Measurements from ENCODE around the gene STOML1.

DNA sequence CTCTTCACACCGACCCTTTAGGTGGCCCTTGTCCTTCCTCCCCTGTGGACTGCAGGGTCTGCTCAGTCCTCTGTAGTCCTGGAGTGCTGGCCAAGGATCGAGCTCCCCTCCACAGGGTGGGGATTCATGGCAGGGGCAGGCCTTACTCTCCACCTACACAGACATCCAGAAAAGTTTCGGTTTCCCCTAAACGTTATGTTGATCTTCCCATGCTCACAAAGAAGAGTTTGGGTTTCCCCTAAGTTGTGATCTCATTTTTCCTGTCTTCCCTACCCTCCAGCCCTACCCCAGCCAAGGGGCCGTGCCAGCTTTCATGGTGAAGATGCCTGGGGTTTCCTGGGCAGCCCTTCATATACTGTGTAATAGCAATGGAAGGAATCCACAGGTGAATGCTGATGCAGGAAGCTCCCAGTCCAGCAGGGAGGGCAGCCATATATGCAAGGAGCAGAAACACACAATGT is 10.3 kb downstream of the STOML1 start:
- TF ChIP-seq ZFX (CRISPR knock-in tag; IDR thresholded peaks at IDR 0.05) (no peak), NFYB (IDR thresholded peaks at IDR 0.05; ENCODE audit: extremely low read depth, insufficient read length) (no peak), CHD1 (IDR thresholded peaks at IDR 0.05; ENCODE audit: low read length) (no peak), CREB1 (IDR thresholded peaks at IDR 0.05) (no peak), CREB1 (CRISPR knock-in tag; IDR thresholded peaks at IDR 0.05) (no peak), NR2C1 (IDR thresholded peaks at IDR 0.05) (no peak), NR2C1 (tag; IDR thresholded peaks at IDR 0.05) (no peak), ZNF232 (CRISPR knock-in tag; IDR thresholded peaks at IDR 0.05) (no peak), SIN3A (IDR thresholded peaks at IDR 0.05; ENCODE audit: borderline replicate concordance in 2 of 2, control insufficient read depth in 1 of 2, low read depth in 2 of 2, low read length in 2 of 2) (no peak), ATF1 (CRISPR knock-in tag; IDR thresholded peaks at IDR 0.05) (no peak), ATF1 (tag; IDR thresholded peaks at IDR 0.05) (no peak), EGR1 (conservative IDR thresholded peaks at IDR 0.05) (no peak)
- TF ChIP-seq, protein P1, sequence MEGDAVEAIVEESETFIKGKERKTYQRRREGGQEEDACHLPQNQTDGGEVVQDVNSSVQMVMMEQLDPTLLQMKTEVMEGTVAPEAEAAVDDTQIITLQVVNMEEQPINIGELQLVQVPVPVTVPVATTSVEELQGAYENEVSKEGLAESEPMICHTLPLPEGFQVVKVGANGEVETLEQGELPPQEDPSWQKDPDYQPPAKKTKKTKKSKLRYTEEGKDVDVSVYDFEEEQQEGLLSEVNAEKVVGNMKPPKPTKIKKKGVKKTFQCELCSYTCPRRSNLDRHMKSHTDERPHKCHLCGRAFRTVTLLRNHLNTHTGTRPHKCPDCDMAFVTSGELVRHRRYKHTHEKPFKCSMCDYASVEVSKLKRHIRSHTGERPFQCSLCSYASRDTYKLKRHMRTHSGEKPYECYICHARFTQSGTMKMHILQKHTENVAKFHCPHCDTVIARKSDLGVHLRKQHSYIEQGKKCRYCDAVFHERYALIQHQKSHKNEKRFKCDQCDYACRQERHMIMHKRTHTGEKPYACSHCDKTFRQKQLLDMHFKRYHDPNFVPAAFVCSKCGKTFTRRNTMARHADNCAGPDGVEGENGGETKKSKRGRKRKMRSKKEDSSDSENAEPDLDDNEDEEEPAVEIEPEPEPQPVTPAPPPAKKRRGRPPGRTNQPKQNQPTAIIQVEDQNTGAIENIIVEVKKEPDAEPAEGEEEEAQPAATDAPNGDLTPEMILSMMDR (IDR thresholded peaks at IDR 0.05 in 2 of 3, conservative IDR thresholded peaks at IDR 0.05 in 1 of 3; ENCODE audit: insufficient read depth in 2 of 3, low read depth in 1 of 3, low read length in 3 of 3) = no peak
- TF ChIP-seq, protein P2, sequence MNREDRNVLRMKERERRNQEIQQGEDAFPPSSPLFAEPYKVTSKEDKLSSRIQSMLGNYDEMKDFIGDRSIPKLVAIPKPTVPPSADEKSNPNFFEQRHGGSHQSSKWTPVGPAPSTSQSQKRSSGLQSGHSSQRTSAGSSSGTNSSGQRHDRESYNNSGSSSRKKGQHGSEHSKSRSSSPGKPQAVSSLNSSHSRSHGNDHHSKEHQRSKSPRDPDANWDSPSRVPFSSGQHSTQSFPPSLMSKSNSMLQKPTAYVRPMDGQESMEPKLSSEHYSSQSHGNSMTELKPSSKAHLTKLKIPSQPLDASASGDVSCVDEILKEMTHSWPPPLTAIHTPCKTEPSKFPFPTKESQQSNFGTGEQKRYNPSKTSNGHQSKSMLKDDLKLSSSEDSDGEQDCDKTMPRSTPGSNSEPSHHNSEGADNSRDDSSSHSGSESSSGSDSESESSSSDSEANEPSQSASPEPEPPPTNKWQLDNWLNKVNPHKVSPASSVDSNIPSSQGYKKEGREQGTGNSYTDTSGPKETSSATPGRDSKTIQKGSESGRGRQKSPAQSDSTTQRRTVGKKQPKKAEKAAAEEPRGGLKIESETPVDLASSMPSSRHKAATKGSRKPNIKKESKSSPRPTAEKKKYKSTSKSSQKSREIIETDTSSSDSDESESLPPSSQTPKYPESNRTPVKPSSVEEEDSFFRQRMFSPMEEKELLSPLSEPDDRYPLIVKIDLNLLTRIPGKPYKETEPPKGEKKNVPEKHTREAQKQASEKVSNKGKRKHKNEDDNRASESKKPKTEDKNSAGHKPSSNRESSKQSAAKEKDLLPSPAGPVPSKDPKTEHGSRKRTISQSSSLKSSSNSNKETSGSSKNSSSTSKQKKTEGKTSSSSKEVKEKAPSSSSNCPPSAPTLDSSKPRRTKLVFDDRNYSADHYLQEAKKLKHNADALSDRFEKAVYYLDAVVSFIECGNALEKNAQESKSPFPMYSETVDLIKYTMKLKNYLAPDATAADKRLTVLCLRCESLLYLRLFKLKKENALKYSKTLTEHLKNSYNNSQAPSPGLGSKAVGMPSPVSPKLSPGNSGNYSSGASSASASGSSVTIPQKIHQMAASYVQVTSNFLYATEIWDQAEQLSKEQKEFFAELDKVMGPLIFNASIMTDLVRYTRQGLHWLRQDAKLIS (CRISPR knock-in tag; IDR thresholded peaks at IDR 0.05) = no peak
- TF ChIP-seq, protein P3, sequence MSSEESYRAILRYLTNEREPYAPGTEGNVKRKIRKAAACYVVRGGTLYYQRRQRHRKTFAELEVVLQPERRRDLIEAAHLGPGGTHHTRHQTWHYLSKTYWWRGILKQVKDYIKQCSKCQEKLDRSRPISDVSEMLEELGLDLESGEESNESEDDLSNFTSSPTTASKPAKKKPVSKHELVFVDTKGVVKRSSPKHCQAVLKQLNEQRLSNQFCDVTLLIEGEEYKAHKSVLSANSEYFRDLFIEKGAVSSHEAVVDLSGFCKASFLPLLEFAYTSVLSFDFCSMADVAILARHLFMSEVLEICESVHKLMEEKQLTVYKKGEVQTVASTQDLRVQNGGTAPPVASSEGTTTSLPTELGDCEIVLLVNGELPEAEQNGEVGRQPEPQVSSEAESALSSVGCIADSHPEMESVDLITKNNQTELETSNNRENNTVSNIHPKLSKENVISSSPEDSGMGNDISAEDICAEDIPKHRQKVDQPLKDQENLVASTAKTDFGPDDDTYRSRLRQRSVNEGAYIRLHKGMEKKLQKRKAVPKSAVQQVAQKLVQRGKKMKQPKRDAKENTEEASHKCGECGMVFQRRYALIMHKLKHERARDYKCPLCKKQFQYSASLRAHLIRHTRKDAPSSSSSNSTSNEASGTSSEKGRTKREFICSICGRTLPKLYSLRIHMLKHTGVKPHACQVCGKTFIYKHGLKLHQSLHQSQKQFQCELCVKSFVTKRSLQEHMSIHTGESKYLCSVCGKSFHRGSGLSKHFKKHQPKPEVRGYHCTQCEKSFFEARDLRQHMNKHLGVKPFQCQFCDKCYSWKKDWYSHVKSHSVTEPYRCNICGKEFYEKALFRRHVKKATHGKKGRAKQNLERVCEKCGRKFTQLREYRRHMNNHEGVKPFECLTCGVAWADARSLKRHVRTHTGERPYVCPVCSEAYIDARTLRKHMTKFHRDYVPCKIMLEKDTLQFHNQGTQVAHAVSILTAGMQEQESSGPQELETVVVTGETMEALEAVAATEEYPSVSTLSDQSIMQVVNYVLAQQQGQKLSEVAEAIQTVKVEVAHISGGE (CRISPR knock-in tag; IDR thresholded peaks at IDR 0.05) = no peak
